Left lobe of liver (tissue), 2 donors: ENCODE data around the gene IKZF2. TPM values are rescaled to one million over a fixed set of nuclear protein-coding genes. Genes with fewer than 3 reads are reported as not detected.

Experiments
- ATAC-seq: fragments of 200-7000 bp; cut with Tn5 transposase; one replicate; pipeline ENCODE4 v1.9.1; 2020; ENCODE audit warnings: mild to moderate bottlenecking, moderate library complexity
- DNase-seq: peaks from one replicate; pipeline ENCODE4 v3.0.0-alpha.2; 2020; ENCODE audit warnings: low spot score
- total RNA-seq: library from RNA; stranded (reverse); gene quantifications from one replicate; pipeline ENCODE4 v1.2.1, GENCODE V29; 2021
- donor health status: DM: no; HTN: no; CAD: no; lungs with moderate emphysema.
- donor health status: DM: no; HTN: yes; CAD: no.

The IKZF2 gene
- total RNA-seq, 1 donor from 2014 or later, result 1.8 TPM

- DNase-seq (no peak), ATAC-seq (no peak)
Observed at GRCh38 chr2:212968284-212969081, 182.9 kb downstream of the IKZF2 start.

GRCh38 chr2:212966884-212967283 lies 184.5 kb downstream of the IKZF2 start:
- ATAC-seq (no peak), DNase-seq (no peak)

GRCh38 chr2:212962691-212963090 lies 188.7 kb downstream of the IKZF2 start:
- ATAC-seq, result no peak
- DNase-seq, result no peak

GRCh38 chr2:212961255-212961654 lies 190.2 kb downstream of the IKZF2 start:
- no peak for ATAC-seq
- no peak for DNase-seq

- ATAC-seq (no peak), DNase-seq (no peak)
Observed at GRCh38 chr2:212960336-212960735, 191.1 kb downstream of the IKZF2 start.

GRCh38 chr2:212959471-212960117 lies 191.8 kb downstream of the IKZF2 start:
- ATAC-seq (no peak), DNase-seq (no peak)

- ATAC-seq (no peak), DNase-seq (no peak)
Observed at GRCh38 chr2:212958757-212959295, 192.6 kb downstream of the IKZF2 start.

GRCh38 chr2:212958133-212958532 lies 193.3 kb downstream of the IKZF2 start:
- DNase-seq (no peak), ATAC-seq (no peak)

GRCh38 chr2:212957624-212958023 lies 193.8 kb downstream of the IKZF2 start:
- DNase-seq (no peak), ATAC-seq (no peak)

GRCh38 chr2:212956665-212957607 lies 194.5 kb downstream of the IKZF2 start:
- peak; percentile 48 for ATAC-seq
- DNase-seq, result no peak

- DNase-seq (no peak), ATAC-seq (no peak)
Observed at GRCh38 chr2:212953170-212953920, 198.1 kb downstream of the IKZF2 start.

- ATAC-seq, result no peak
- no peak for DNase-seq
Observed at GRCh38 chr2:212949786-212950185, 201.6 kb downstream of the IKZF2 start.

Other genes with a start within 250 kb of the IKZF2 start
- 8.2 TPM for gene SPAG16, start 132.9 kb upstream of the IKZF2 start, total RNA-seq